ENCODE measurements around the gene UPB1.

Gene UPB1

GRCh38 chr22:24450610-24451009, 44.5 kb upstream of the UPB1 start:
- Histone ChIP-seq H3K27me3 (ENCODE audit: control insufficient read depth, low read length) (no peaks in the 10 kb centered on the region), H3K36me3 (ENCODE audit: control insufficient read depth, low read length) (0 out of 2 replicates have a peak, but pooled peaks cover 4% of the 10 kb centered on the region), H3K9me3 (ENCODE audit: control insufficient read depth, insufficient read depth, low read length) (peaks cover 4% of the 10 kb centered on the region; the same call in 1 of the 2 replicates), H3K4me2 (ENCODE audit: low read length) (peak overlapping the region; percentile 48), H3K9me2 (replicated peaks; ENCODE audit: control insufficient read depth, low read length) (no peaks in the 10 kb centered on the region), H3K4me1 (ENCODE audit: control insufficient read depth, low read length) (peaks cover 26% of the 10 kb centered on the region), H4K20me1 (ENCODE audit: control insufficient read depth, insufficient read depth, low read depth, low read length) (no peaks in the 10 kb centered on the region), H3K4me3 (ENCODE audit: low read length) (peak overlapping the region; percentile 27), H3K27ac (ENCODE audit: low read depth, low read length) (no peak overlapping the region), H3K79me2 (ENCODE audit: control insufficient read depth, low read length) (no peaks in the 10 kb centered on the region), H3F3A (ENCODE audit: control insufficient read depth, insufficient read depth) (no peaks in the 10 kb centered on the region)
- TF ChIP-seq, protein P1, sequence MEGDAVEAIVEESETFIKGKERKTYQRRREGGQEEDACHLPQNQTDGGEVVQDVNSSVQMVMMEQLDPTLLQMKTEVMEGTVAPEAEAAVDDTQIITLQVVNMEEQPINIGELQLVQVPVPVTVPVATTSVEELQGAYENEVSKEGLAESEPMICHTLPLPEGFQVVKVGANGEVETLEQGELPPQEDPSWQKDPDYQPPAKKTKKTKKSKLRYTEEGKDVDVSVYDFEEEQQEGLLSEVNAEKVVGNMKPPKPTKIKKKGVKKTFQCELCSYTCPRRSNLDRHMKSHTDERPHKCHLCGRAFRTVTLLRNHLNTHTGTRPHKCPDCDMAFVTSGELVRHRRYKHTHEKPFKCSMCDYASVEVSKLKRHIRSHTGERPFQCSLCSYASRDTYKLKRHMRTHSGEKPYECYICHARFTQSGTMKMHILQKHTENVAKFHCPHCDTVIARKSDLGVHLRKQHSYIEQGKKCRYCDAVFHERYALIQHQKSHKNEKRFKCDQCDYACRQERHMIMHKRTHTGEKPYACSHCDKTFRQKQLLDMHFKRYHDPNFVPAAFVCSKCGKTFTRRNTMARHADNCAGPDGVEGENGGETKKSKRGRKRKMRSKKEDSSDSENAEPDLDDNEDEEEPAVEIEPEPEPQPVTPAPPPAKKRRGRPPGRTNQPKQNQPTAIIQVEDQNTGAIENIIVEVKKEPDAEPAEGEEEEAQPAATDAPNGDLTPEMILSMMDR (IDR thresholded peaks at IDR 0.05; ENCODE audit: low read depth, low read length, poor library complexity, severe bottlenecking) = no peak
- no peak for TF ChIP-seq EZH2phosphoT487 (IDR thresholded peaks at IDR 0.05; ENCODE audit: borderline replicate concordance, low read length)

DNA sequence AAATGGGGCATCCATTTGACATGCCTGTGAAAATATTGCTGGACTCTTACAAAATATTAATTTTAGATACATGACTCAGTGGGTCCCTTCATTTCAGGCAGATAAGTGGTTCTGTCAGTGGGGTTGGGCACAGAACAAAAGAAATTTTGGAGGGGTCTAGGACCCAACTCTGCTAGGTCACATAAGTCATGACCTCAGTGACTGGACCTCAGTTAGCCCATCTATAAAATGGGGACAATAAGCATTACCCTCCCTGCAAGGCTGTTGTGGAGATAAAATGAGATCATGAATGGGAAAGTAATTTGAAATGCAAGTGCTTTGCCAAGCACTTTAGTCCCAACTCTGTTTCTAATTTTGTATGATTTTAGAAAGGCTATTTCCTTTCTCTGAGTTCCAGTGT, 44.0 kb upstream of the UPB1 start:
- H3K27ac ChIP-seq (ENCODE audit: low read depth, low read length) = no peak overlapping the region

DNA sequence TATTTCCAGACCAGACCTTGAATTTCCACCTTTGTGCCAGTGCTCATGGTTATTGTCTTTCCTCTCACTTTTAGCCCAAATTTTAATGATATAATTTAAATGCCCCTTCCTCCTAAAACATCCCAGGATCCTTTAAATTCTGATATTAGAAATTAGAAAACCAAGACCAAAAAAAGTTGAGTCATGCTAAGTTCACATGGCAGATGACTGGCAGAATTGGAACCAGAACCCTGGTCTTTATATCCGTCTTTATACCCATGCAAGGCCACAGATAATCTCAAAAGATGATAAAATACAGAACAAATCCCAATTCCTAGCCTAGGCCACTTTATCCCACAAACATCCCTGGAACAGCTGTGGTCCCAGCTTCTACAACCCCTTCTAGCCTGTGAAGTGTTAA, 41.3 kb upstream of the UPB1 start:
- Histone ChIP-seq H3K36me3 (ENCODE audit: control insufficient read depth, low read length) (0 out of 2 replicates have a peak, but pooled peaks cover 4% of the 10 kb centered on the region), H3K79me2 (ENCODE audit: control insufficient read depth, low read length) (no peaks in the 10 kb centered on the region), H3K9me3 (ENCODE audit: control insufficient read depth, insufficient read depth, low read length) (peaks cover 4% of the 10 kb centered on the region; the same call in 1 of the 2 replicates), H3K27me3 (ENCODE audit: control insufficient read depth, low read length) (no peaks in the 10 kb centered on the region), H3K9me2 (replicated peaks; ENCODE audit: control insufficient read depth, low read length) (no peaks in the 10 kb centered on the region), H3K27ac (ENCODE audit: low read depth, low read length) (no peak overlapping the region), H4K20me1 (ENCODE audit: control insufficient read depth, insufficient read depth, low read depth, low read length) (no peaks in the 10 kb centered on the region), H3K4me2 (ENCODE audit: low read length) (no peak overlapping the region), H3F3A (ENCODE audit: control insufficient read depth, insufficient read depth) (no peaks in the 10 kb centered on the region), H3K4me1 (ENCODE audit: control insufficient read depth, low read length) (peaks cover 25% of the 10 kb centered on the region), H3K4me3 (ENCODE audit: low read length) (no peak overlapping the region)
- TF ChIP-seq, protein P1 (IDR thresholded peaks at IDR 0.05; ENCODE audit: low read depth, low read length, poor library complexity, severe bottlenecking) = no peak
- TF ChIP-seq EZH2phosphoT487 (IDR thresholded peaks at IDR 0.05; ENCODE audit: borderline replicate concordance, low read length) = no peak

More for the DNA sequence above, 44.0 kb upstream of the UPB1 start:
- Histone ChIP-seq H3F3A (ENCODE audit: control insufficient read depth, insufficient read depth) (no peaks in the 10 kb centered on the region), H3K9me2 (replicated peaks; ENCODE audit: control insufficient read depth, low read length) (no peaks in the 10 kb centered on the region), H3K4me3 (ENCODE audit: low read length) (peak overlapping the region; percentile 27), H3K4me2 (ENCODE audit: low read length) (peak overlapping the region; percentile 48), H4K20me1 (ENCODE audit: control insufficient read depth, insufficient read depth, low read depth, low read length) (no peaks in the 10 kb centered on the region), H3K4me1 (ENCODE audit: control insufficient read depth, low read length) (peaks cover 25% of the 10 kb centered on the region), H3K27me3 (ENCODE audit: control insufficient read depth, low read length) (no peaks in the 10 kb centered on the region), H3K36me3 (ENCODE audit: control insufficient read depth, low read length) (0 out of 2 replicates have a peak, but pooled peaks cover 4% of the 10 kb centered on the region), H3K79me2 (ENCODE audit: control insufficient read depth, low read length) (no peaks in the 10 kb centered on the region), H3K9me3 (ENCODE audit: control insufficient read depth, insufficient read depth, low read length) (peaks cover 4% of the 10 kb centered on the region; the same call in 1 of the 2 replicates)
- TF ChIP-seq EZH2phosphoT487 (IDR thresholded peaks at IDR 0.05; ENCODE audit: borderline replicate concordance, low read length) = no peak
- TF ChIP-seq, protein P1 (IDR thresholded peaks at IDR 0.05; ENCODE audit: low read depth, low read length, poor library complexity, severe bottlenecking) = no peak

Measured in DOHH2 (cell line).